Left lung (tissue), 10 donors: ENCODE data around the gene TSPAN9. TPM values are rescaled to one million over a fixed set of nuclear protein-coding genes. Genes with fewer than 3 reads are reported as not detected.

Source experiments
- ATAC-seq: fragments of 200-7000 bp; cut with Tn5 transposase; one replicate; pipeline ENCODE4 v1.9.1; 2020; ENCODE audit warnings: moderate library complexity
- DNase-seq, 4 donors: peaks; one replicate each; pipeline ENCODE4 v3.0.0-alpha.2; 2013 to 2020
- H3K27ac ChIP-seq, 2 donors: fragments of 200-600 bp; sonication (generic) in 1 of 2; one replicate each; pipeline versions ENCODE4 v1.5.0 to v1.8.0; 2020 to 2021
- H3K27me3 ChIP-seq, 2 donors: fragments of 200-600 bp; sonication (generic) in 1 of 2; one replicate each; pipeline versions ENCODE4 v1.5.0 to v1.8.0; 2020 to 2021
- H3K36me3 ChIP-seq, 2 donors: fragments of 200-600 bp; sonication (generic) in 1 of 2; one replicate each; pipeline versions ENCODE4 v1.5.0 to v1.8.0; 2020 to 2021
- H3K4me1 ChIP-seq, 2 donors: fragments of 200-600 bp; one replicate each; pipeline ENCODE4 v1.8.0; 2021
- H3K4me3 ChIP-seq, 2 donors: fragments of 200-600 bp; sonication (generic) in 1 of 2; one replicate each; pipeline versions ENCODE4 v1.5.0 to v1.8.0; 2020 to 2021; ENCODE audit warnings: mild to moderate bottlenecking in 1 of 2
- H3K9me3 ChIP-seq, 2 donors: fragments of 200-600 bp; sonication (generic) in 1 of 2; one replicate each; pipeline versions ENCODE4 v1.5.0 to v1.8.0; 2020 to 2021
- intact Hi-C, 2 donors: fragments of 100-400 bp; cut with DNase I; formaldehyde crosslinking; loops; one replicate each; pipeline versions ENCODE4 v1.11.2 to v1.14.2; 2022
- polyA plus RNA-seq, 6 donors: library from polyadenylated mRNA; unstranded; fragments of 120-200 nt; gene quantifications; one replicate each; pipeline ENCODE4 v1.2.1, GENCODE V29; 2013; ENCODE audit not compliant: insufficient read length in 6 of 6
- total RNA-seq, 2 donors: library from RNA; stranded (reverse); fragmentation: NEBNext Ultra II Directional; extraction: Animal tissue kit (Norgen Biotek cat#: 25700); gene quantifications; one replicate each; pipeline ENCODE4 v1.2.1, GENCODE V29; 2021
- TF ChIP-seq, protein P1 (sequence below), 2 donors: fragments of 200-600 bp; sonication (generic) in 1 of 2; IDR thresholded peaks; one replicate each; pipeline versions ENCODE4 v1.5.0 to v1.8.0; 2021; ENCODE audit warnings: antibody characterized with exemption in 2 of 2
- donor health status: DM: no; HTN: yes; CAD: no.
- donor health status: DM: no; HTN: no; CAD: no.

The TSPAN9 gene
- total and polyA plus RNA-seq, 8 donors: 35.6 to 98.6 (median 81.3) TPM

DNA sequence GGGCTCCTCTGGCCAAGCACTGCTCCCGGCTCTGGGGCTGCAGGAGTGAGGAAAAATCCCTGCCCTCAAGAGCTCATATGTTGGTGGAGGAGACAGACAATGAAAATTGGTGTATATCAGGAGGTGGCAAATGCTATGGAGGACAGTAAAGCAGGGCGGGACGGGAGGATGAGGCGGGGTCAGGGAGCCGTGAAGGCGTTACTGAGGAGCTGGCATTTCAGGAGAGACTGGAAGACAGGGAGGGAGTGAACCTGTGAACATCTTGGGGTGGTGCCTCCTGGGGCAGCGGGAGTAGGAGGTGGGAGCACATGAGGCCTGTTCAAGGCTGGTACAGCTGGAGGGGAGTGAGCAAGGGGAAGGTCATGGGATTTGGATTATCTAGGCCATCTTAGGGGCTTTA, 26.6 kb downstream of the TSPAN9 start:
- intact Hi-C loops: no loop called here
- Histone ChIP-seq H3K9me3 (no peaks in the 10 kb centered on the region), H3K4me1 (peaks cover 11 to 18% of the 10 kb centered on the region in 2 donors), H3K36me3 (no peaks in the 10 kb centered on the region), H3K4me3 (no peak overlapping the region), H3K27ac (no peak overlapping the region), H3K27me3 (no peaks in the 10 kb centered on the region)
- ATAC-seq (no peak), DNase-seq (no peak)
- TF ChIP-seq, protein P1, sequence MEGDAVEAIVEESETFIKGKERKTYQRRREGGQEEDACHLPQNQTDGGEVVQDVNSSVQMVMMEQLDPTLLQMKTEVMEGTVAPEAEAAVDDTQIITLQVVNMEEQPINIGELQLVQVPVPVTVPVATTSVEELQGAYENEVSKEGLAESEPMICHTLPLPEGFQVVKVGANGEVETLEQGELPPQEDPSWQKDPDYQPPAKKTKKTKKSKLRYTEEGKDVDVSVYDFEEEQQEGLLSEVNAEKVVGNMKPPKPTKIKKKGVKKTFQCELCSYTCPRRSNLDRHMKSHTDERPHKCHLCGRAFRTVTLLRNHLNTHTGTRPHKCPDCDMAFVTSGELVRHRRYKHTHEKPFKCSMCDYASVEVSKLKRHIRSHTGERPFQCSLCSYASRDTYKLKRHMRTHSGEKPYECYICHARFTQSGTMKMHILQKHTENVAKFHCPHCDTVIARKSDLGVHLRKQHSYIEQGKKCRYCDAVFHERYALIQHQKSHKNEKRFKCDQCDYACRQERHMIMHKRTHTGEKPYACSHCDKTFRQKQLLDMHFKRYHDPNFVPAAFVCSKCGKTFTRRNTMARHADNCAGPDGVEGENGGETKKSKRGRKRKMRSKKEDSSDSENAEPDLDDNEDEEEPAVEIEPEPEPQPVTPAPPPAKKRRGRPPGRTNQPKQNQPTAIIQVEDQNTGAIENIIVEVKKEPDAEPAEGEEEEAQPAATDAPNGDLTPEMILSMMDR (IDR thresholded peaks at IDR 0.05): no peak

DNA sequence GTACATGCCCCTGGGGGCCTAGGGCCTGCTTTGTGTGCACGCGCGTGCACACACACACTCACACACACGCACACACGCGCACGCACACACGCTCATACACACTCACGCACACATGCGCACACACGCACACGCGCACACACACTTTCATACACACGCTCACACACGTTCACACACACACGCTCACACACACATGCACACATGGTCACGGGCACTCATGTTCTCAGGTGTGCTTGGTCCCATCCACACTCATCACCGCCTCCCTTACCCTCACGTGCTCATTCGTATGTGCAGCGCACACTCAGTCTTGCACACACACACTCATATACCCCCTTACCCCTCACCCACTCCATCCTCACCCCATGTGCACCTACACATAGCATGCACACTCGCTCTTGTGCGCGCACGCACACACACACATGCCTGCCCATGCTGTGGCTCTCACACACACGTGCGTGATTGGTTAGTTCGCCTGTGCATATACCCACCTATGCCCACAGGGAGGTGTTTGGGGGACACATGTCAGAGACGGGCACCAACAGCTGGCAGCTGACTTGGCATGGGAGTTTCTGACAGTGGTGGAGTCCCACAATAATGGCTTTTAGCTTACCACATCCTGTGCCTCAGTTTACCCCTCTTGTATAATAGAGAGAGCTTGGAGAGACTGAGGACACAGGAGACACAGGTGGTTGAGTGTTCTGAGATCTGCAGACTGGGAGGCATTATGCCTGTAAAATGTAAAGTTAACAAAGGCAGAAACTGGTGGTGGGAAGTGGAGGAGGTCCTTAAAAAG, 28.7 kb downstream of the TSPAN9 start:
- TF ChIP-seq, protein P1 (IDR thresholded peaks at IDR 0.05): no peak
- H3K27me3 ChIP-seq: no peaks in the 10 kb centered on the region
- H3K4me3 ChIP-seq: no peak overlapping the region
- H3K36me3 ChIP-seq: no peaks in the 10 kb centered on the region
- peak overlapping the region in 1 of 2 donors; percentile 37 for H3K27ac ChIP-seq
- DNase-seq (no peak), ATAC-seq (no peak)
- H3K9me3 ChIP-seq: no peaks in the 10 kb centered on the region
- intact Hi-C loops: no loop called here
- peaks cover 11 to 18% of the 10 kb centered on the region in 2 donors for H3K4me1 ChIP-seq

DNA sequence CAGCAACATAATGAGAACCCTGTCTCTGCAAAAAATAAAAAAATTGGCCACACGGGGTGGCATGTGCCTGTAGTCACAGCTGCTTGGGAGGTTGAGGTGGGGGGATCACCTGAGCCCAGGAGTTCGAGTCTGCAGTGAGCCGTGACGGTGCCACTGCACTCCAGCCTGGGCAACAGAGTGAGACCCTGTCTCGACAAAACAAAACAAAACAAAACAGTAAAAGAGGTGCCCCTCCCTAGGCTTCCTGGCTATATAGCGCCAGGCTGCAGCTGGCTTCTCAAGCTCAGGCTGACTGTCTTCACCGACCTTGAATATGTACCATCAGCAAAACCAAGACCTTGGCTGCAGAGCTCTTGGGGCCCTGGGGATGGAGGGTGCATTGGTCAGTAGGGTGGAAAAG, 29.4 kb downstream of the TSPAN9 start:
- H3K4me3 ChIP-seq: no peak overlapping the region
- H3K36me3 ChIP-seq: no peaks in the 10 kb centered on the region
- H3K9me3 ChIP-seq: no peaks in the 10 kb centered on the region
- H3K4me1 ChIP-seq: peaks cover 11 to 18% of the 10 kb centered on the region in 2 donors
- H3K27me3 ChIP-seq: no peaks in the 10 kb centered on the region
- DNase-seq: no peak
- H3K27ac ChIP-seq: peak overlapping the region in 1 of 2 donors; percentile 37
- TF ChIP-seq, protein P1 (IDR thresholded peaks at IDR 0.05): no peak
- intact Hi-C loops: no loop called here
- ATAC-seq: no peak

DNA sequence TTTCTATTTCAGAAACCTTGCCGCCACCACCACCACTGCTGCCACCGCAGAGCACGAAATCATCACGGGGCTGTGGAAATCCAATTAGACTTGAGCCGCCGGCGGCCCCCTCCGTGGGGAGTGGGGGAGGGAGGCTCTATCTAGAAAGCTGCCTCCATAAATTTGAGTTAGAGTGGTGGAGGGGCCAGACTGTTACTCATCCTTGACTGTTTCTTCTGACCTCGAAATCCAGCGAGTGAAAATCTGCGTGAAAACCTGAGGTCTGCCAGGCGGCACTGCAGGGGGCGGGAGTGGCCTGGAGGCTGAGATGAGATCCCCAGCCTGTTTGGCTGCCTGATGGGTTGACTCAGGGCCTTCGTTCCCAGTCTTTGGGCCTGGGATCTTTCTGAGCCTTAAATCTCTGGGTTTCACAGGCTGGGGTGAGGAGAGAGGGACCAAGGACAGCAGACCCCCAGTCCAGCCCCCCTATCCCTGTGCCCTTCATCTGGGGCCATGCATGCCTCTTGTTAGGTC, 29.9 kb downstream of the TSPAN9 start:
- Histone ChIP-seq H3K27ac (peak overlapping the region in 1 of 2 donors; percentile 37), H3K27me3 (no peaks in the 10 kb centered on the region), H3K9me3 (no peaks in the 10 kb centered on the region), H3K4me3 (no peak overlapping the region), H3K36me3 (no peaks in the 10 kb centered on the region), H3K4me1 (peaks cover 11 to 18% of the 10 kb centered on the region in 2 donors)
- ATAC-seq (no peak), DNase-seq (no peak)
- intact Hi-C loops: no loop called here
- TF ChIP-seq, protein P1 (IDR thresholded peaks at IDR 0.05): no peak

DNA sequence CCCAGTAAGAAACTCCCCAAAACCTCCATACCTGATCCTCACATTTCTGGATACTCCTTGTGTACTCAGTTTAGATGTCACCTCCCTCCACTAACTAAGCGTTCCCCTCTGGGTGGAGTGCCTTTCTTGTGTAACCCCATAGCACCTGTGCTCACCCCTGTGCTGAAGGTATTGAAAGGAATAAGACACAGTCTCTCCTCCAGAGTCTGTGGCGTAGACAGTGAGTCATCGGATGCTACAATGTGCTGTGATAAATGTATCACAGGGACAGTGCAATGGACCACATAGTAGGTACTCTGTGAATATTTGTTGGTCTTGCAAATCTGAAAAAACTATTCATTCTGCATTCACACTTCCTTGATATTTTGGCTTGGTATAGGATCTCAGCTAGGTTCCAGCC, 30.8 kb downstream of the TSPAN9 start:
- H3K27ac ChIP-seq: no peak overlapping the region
- peaks cover 8 to 18% of the 10 kb centered on the region in 2 donors for H3K4me1 ChIP-seq
- TF ChIP-seq, protein P1 (IDR thresholded peaks at IDR 0.05): no peak
- H3K4me3 ChIP-seq: no peak overlapping the region
- intact Hi-C loops: no loop called here
- H3K27me3 ChIP-seq: no peaks in the 10 kb centered on the region
- no peaks in the 10 kb centered on the region for H3K9me3 ChIP-seq
- ATAC-seq: no peak
- DNase-seq: no peak
- H3K36me3 ChIP-seq: no peaks in the 10 kb centered on the region
